ENCODE results near the gene TPCN2.

TPCN2 gene

DNA sequence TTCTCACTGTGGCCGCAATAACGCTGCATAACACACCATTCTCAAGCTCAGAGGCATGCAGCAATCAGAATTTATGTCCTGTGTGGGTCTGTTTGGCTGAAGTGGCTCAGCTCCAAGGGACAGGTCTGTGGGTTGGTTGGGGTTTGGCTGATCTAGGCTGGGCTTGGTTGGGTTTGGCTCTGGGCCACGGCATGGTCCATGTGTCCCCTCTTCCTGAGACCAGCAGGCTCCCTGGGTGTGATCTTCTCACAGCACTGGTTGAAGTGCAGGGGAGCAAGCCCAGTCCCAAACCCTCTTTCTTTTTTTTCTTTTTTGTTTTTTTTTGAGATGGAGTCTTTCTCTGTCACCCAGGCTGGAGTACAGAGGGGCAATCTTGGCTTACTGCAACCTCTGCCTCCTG, 132.0 kb downstream of the TPCN2 start:
- Histone ChIP-seq H3K27ac (ENCODE audit: low read depth, low read length) (no peak overlapping the region), H3K9me3 (ENCODE audit: insufficient read depth, low read length) (no peaks in the 10 kb centered on the region), H3K4me2 (ENCODE audit: low read depth, low read length, poor library complexity, severe bottlenecking) (no peak overlapping the region), H3K79me2 (ENCODE audit: insufficient read depth, low read length) (no peaks in the 10 kb centered on the region), H3K9ac (ENCODE audit: low read length) (no peak overlapping the region), H3K4me3 (ENCODE audit: insufficient read depth, low read length, poor library complexity, severe bottlenecking) (no peak overlapping the region), H3K36me3 (ENCODE audit: low read length) (no peaks in the 10 kb centered on the region), H3K27me3 (ENCODE audit: low read length) (no peaks in the 10 kb centered on the region), H3F3A (ENCODE audit: insufficient read depth) (no peaks in the 10 kb centered on the region), H4K20me1 (ENCODE audit: low read depth, low read length) (no peaks in the 10 kb centered on the region), H3K9me2 (replicated peaks; ENCODE audit: insufficient read depth, low read length) (no peaks in the 10 kb centered on the region), H2AFZ (ENCODE audit: low read depth, low read length, severe bottlenecking) (no peak overlapping the region)
- no peak for TF ChIP-seq EZH2phosphoT487 (conservative IDR thresholded peaks at IDR 0.05; ENCODE audit: low read length)
- TF ChIP-seq, protein P1, sequence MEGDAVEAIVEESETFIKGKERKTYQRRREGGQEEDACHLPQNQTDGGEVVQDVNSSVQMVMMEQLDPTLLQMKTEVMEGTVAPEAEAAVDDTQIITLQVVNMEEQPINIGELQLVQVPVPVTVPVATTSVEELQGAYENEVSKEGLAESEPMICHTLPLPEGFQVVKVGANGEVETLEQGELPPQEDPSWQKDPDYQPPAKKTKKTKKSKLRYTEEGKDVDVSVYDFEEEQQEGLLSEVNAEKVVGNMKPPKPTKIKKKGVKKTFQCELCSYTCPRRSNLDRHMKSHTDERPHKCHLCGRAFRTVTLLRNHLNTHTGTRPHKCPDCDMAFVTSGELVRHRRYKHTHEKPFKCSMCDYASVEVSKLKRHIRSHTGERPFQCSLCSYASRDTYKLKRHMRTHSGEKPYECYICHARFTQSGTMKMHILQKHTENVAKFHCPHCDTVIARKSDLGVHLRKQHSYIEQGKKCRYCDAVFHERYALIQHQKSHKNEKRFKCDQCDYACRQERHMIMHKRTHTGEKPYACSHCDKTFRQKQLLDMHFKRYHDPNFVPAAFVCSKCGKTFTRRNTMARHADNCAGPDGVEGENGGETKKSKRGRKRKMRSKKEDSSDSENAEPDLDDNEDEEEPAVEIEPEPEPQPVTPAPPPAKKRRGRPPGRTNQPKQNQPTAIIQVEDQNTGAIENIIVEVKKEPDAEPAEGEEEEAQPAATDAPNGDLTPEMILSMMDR (IDR thresholded peaks at IDR 0.05; ENCODE audit: insufficient read depth, low read length, poor library complexity, severe bottlenecking): no peak

GRCh38 chr11:69183613-69184012, 134.9 kb downstream of the TPCN2 start:
- no peak overlapping the region for H2AFZ ChIP-seq (ENCODE audit: low read depth, low read length, severe bottlenecking)
- no peaks in the 10 kb centered on the region for H3K9me2 ChIP-seq (replicated peaks; ENCODE audit: insufficient read depth, low read length)
- no peaks in the 10 kb centered on the region for H3K79me2 ChIP-seq (ENCODE audit: insufficient read depth, low read length)
- H3F3A ChIP-seq (ENCODE audit: insufficient read depth): no peaks in the 10 kb centered on the region
- no peaks in the 10 kb centered on the region for H4K20me1 ChIP-seq (ENCODE audit: low read depth, low read length)
- H3K9me3 ChIP-seq (ENCODE audit: insufficient read depth, low read length): no peaks in the 10 kb centered on the region
- TF ChIP-seq, protein P1 (IDR thresholded peaks at IDR 0.05; ENCODE audit: insufficient read depth, low read length, poor library complexity, severe bottlenecking): no peak
- TF ChIP-seq EZH2phosphoT487 (conservative IDR thresholded peaks at IDR 0.05; ENCODE audit: low read length): no peak
- no peak overlapping the region for H3K4me2 ChIP-seq (ENCODE audit: low read depth, low read length, poor library complexity, severe bottlenecking)
- H3K27ac ChIP-seq (ENCODE audit: low read depth, low read length): no peak overlapping the region
- no peaks in the 10 kb centered on the region for H3K27me3 ChIP-seq (ENCODE audit: low read length)
- H3K9ac ChIP-seq (ENCODE audit: low read length): no peak overlapping the region
- H3K4me3 ChIP-seq (ENCODE audit: insufficient read depth, low read length, poor library complexity, severe bottlenecking): no peak overlapping the region
- no peaks in the 10 kb centered on the region for H3K36me3 ChIP-seq (ENCODE audit: low read length)

Measured in SU-DHL-6 (cell line).